GM18517 (cell line): ENCODE measurements around the gene SP2.

Experiments used
- ATAC-seq: cut with Tn5 transposase; IDR thresholded peaks from one replicate; pipeline ENCODE4 v1.9.1; 2021; ENCODE audit warnings: mild to moderate bottlenecking, moderate library complexity; ENCODE audit not compliant: unreplicated experiment

SP2 gene

DNA sequence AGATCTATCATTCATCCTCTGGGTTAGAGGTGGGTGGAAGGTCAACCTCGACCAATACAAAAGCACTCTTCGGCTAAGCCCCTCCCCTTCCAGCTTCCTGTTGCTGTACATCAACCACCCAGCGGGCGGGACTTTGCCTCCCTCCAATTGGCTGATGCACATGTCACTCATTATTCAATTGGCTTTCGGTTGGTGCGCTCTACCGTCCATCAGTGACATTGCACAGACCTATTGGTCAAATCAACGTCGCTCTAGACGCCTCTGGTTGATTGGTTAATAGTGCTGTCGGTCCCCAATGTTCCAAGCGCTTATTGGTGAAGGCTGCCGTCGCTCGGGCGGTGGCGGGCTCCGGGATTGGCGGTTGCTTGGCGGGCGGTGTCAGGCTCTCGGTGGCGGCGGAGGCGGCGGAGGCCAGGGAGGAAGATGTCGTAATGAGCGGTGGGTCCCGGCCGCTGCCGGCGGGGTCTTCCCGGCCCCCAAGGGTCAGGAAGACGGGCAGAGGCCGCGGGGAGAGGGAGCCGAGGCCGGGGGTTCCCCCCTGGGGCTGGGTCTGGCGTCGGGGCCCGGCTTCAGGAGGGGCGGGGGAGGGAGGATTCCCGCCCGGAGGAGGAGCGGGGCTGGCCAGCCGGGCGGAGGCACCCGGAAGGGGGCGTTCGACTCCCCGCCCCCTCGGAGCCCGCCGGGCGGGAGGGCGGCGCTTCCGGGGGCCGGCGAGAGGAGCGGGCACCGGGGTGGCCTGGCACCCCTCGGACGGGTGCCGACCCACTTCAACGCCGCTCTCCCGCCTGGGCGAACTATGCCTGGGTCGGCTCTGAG, at the start of gene SP2:
Gene SP2 (plus strand): TSS at position 381 of the 816 bp plus-strand sequence. CDS start 51 bp downstream, at position 432.
- ATAC-seq: peak; percentile 86

DNA sequence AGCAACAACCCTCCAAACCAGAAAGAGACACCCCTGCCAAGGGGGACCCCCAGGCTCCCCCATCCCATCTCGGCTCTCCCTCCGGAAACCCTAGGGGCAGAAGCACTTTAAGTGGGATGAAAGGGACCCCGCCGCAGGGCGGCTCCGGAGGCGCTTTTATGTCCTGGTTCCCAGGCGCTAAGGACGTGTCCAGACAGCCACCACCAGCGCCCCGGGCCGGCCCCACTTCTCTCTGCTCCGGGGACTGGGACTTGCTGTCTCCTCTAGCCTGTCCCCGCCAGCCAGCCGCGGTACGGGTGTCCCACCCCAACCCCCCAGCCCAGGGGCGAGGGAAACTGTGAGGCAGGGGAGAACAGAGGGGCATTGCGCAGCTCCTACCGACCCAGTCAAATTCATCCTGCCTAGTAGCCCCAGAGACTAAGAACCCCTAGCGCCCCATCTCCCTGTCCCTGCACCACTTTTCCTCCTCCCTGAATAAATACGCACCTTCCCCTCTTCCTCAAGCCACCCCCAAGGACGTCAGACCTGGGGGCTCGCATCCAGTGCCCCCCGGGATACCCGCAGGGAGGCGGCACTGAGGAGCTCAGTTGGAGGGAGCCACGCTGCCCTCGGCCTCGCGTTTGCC, 49.2 kb upstream of the SP2 start:
- no peak for ATAC-seq

DNA sequence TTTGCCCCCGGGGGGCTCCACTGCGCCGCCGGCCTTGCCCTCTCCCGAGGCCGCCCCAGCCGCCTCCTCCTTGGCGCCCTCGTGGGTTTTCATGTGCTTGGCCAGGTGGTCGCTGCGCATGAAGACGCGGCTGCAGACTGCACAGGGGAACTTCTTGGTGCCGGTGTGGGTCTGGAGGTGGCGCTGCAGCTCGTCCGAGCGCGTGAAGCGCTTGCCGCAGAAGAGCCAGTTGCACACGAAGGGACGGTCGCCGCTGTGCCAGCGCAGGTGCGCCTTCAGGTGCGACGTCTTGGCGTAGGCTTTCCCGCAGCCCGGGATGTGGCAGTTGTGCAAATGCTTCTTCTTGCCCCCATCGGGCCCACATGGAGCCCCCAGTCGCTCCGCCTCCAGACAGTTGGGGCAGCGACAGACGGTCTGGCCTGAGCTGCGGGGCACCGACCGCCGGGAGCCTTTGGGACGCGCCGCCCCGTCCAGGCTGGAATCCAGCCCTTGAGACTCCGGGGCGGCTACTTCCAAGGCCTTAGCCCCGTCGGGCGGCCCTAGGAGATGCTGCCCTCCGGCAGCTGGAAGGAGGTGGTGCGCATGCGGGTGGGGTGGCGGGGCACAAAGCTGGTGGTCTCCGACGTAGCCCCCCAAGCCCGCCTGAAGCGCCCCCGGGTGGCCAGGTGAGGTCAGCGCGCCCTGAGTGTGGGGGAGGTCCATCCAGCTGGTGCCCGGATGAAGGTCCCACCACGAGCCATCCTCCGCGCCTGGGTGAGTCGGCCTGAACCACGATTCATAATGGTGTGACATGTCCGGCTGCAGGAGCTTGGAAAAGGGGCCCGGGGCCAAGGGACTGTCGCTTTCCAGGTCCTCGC, 48.5 kb upstream of the SP2 start:
- ATAC-seq: no peak

DNA sequence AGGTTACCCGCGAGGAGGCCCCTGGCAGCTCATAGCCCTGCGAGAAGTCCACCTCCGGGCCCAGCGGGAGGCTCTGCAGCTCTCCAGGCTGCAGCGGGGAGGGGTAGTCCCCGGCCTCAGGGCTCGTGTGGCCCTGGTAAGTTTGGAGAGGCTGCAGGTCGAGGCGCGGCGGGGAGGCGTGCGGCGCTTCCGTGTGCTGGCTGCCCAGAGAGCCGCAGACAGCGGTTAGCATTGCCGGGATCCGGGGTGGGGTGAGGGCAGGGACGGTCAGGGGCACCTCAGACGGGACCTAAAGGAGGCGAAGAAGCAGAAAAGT, 47.9 kb upstream of the SP2 start:
- ATAC-seq: no peak

DNA sequence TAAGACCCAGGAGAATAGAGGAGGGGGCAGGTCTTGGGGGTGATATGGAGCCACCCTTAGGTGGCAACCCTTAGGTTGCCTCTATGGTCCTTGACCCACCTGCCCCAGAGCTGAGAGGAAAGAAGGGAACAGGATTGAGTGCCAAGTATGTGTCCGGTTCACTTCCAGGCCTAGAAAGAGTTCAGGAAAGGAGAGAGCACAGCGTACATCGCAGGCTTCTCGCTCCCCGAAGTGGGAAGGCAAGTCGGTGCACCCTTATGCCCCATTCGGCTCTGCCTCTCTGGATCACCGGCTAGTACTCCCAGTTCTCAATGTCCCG, 45.7 kb upstream of the SP2 start:
- ATAC-seq: no peak

DNA sequence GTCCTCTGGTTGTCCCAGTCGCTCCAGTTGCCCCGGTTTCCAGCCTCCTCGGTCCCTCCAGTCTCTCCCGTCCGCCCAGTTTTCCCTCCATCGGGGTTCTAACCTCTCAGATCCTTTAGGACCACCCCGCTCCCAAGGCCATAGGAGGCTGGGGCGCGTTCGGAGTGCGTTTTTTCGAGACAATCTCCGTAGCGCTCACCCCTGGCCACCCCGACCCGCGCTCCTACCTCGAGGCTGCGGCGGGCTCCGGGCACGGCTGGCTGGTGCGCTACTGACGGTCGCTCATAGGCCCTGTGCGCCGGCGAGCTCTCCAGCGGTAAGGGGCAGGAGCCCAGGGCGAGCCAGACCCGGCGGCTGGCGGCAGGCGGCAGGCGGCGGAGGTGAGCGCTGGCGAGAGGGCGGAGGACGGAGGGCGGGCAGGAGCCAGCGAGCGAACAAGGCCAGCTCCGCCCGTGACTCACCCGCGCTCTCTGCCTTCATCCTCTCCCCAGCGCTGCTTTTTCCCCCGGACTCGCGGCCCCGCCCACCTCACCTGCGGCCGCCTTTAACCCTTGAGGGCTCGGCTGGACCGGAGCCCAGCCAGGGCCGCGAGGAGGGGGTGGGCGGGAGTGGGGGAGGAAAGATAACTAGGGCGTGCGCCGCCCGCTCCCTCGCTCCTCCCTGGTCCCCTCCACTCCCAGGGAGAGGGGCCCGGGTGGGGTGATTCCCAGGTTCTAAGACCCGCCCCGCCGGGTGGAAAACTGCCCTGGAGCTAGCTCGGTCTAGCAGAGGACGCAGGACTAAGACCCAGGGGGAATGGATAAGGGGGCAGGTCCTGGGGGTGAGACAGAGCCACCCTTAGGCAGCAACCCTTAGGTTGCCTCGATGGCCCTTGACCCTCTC, 45.1 kb upstream of the SP2 start, which contains the start of gene SP6:
Gene SP6 (minus strand): TSS at position 472 of the 882 bp plus-strand sequence. CDS start 2,734 bp downstream, outside the sequence.
- no peak for ATAC-seq

DNA sequence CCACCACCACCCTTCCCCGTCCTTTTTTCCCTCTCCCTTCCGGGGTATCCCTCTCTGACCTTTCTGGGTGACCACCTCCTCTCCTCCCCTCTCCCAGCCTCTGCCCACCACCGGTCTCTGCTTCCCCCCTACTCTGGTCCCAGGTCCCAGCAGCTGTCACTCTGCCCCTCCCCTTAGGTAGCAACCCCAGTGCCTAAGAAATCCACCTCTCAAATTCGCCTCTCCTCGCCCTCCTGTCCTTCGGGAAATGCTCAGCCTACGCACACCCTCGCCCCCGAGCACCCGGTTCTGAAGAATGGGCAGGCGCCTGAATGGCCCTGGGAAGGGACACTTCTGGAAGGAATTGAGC, 44.3 kb upstream of the SP2 start:
- ATAC-seq: no peak

DNA sequence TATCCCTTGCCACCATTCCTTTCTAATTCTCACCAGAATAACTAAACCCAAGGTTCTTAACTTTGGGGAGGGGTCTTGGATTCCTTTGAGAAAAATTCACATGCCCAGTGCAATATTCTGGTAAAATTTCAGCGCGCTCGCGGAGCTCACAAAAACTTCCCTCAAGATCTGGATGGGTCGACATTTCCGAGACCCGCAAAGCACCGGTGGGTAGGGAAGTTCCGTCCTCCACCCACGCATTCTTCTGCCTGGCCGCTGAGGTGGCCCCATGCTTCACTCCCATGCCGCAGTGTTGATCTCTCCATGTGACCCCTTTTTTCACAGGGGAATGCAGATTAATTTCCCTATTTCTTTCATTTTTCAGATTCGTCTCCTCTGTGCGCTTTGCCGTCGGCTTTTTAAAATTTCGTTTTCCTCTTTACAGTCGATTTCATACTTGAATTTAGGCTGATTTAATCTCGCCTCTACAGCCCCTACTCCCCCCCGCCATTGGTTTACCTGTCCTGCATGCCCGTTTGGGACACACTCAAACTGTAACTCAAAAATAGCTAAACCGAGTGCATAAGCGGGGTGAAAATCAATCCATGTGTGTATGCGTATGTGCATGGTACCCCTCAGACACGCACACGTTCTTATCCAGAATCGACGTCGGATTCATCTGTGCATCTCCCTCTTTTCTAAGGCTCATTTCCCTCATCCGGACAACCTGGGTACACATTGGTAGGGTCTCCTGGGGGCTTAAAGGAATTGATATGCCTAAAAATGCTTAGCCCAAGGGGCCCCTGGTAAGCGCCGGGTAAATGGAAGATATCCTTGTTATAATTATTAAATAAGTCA, 43.7 kb upstream of the SP2 start:
- no peak for ATAC-seq

DNA sequence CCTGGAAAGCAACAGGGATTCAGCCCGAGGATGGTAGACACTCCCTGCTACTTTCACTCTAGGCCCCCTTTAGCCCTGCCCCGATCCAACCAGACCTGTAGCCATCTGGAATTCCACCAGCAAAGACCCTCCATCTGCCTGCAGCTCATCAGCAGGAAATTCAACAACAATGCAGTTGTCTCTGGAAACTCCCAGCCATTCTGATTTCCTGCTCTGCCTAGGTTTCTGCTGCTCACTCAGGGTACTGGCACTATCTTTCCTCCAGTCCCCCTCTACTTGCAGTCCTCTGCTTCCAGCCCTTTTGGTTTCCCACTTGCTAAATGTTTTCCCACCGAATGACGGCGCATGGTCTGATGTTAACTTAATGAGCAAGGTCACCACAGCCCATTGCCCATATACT, 42.4 kb upstream of the SP2 start:
- no peak for ATAC-seq

DNA sequence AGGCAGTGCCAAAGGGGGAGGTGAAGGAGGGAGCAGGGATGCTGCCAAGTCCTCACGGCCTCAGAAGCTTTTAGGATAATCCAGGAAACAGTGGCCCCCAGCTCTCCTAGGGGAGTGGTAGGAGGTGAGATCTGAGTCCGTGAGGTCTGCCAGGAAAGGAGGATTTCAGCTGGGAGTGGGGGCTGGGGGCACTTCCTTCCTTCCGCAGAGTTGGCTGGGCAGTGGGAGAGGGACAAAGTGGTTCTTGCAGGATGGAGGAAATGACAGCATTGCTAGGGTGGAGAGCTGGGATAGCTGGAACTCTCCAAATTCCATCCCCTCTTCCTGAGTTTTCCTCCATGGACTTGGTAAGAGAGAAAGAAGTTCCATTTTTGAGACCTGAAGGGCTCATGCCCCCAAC, 40.3 kb upstream of the SP2 start:
- ATAC-seq: no peak

DNA sequence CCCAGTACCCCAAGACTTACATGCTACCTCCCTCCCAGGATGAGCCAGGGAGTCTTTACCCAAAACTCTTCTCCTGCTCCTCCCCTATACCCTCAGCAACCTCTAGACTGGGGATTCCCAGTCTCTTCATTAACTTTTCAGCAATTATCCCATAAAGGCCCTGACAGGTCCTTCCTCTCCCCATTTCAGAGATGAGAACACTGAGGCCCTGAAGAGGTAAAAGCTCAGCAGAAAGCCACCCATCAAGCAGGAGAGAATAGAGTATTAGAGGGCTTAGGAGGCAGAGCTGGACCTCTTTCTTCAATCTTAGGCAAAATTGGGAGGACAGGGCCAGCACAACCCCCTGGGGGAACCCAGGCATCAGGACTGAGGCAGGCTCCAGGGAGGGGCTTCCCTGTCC, 39.2 kb upstream of the SP2 start:
- no peak for ATAC-seq

DNA sequence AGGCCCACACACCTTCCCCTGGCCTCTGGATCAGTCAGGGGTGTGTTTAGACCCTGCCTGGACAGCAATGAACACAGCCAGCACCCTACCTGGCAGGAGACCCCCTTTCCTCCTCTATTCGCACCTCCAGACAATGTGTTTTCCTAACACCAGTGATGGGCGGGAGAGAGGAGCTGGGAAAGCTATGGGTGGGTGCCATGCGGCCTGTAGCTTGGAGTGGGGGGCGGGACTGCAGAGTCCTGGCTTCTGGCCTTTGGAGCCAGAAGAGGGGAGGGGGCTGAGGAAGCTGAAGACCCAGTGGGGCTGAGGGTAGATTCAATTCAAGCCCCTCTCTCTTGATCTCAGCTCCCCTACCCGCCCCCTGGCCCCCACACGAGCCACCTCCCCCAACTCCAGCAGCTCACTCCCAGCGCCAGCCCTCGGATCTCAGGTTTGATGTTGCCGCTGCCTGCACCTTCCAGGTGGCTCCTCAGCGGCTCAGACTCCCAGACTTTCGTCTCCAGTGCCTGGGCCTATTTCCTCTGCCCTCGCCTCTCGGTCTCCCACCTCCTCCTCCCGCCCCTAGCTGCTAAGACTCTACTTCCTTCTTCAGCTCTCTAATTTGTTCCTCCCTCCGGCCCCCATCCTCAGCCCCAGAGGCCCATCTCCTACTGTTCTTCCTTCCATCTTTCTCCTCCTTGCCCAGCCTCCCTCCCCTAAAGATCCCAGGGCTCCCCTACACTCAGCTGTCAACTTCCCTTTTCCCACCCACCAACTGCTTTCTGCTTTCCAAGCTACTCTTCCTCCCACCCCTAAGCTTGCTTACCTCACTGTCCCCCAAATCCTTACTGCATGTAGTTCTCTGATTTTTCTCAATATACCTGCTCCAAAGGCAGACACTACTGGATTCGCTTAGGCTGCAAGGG, 38.2 kb upstream of the SP2 start:
- ATAC-seq: no peak

DNA sequence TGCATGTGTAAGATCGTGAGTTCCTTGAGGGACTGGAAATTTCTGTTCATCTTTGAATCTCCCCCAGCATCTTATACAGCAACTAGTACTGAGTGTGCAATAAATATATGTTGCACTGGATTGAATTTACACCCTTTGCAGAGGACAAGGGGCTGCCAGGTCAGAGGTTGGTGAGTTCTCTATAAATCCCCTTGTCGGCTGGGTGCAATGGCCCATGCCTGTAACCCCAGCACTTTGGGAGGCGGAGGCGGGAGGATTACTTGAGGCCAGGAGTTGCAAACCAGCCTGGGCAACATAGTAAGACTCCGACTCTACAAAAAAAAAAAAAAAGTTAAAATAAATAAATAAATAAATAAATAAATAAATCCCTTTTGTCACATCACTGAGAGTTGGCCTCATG, 35.6 kb upstream of the SP2 start:
- no peak for ATAC-seq

DNA sequence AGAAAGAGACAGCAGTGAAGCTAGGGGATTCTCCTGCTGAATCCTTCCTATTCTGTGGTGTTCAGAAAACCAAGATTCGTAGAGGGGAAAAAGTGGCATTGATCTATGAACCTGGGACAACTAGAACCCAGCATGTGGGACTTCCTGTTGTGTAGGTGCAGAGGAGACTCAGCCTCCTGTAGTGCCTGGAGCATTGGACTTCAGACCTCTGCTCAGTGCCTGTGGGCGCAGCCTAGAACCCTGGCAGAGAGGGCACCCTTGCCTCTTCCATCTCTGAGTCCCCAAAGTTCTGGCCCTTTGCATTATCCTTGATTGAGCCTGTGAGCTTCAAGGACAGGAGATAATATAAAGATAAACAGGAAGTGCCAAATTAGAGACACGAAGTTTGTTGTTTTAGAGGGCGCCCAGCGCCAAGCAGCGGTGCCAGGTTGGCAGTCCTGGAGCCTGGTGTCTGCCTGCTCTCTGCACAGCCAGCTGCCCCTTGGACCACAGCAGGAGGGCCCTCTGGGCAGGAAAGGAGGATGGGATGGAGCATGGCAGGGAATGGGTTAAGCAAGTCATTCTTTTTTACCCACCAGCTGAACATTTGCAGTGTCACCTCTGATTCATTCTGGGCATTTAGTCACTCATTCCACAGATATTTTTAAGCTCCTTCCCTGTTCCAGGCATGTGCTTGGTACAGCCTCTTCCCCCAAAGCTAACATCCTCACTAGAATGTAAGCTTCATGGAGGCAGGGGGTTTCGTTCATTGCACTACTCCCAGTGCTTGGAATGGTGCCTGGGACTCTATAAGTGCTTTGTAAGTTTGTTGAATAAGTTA, 33.2 kb upstream of the SP2 start:
- ATAC-seq: no peak

DNA sequence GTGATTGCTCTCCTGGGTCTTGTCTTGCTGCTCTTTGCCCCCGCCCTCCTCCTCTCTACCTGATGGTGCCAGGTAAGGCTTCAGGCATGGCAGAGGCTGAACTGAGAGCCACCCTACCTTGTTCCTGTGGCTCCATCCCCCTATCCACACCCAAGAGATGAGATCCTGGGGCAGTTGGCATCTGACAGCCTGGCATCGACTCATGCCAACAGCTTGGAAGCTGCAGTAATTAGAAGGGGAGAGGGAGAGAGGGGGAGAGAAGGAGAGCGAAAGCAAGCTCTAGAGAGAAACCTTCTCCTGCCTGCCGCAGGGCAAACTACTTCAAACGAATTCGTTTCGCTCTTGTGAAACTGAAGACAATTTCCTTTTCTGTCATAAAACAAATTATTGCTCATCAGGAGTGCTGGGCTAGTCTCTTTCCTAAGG, 31.2 kb upstream of the SP2 start:
- ATAC-seq: no peak

DNA sequence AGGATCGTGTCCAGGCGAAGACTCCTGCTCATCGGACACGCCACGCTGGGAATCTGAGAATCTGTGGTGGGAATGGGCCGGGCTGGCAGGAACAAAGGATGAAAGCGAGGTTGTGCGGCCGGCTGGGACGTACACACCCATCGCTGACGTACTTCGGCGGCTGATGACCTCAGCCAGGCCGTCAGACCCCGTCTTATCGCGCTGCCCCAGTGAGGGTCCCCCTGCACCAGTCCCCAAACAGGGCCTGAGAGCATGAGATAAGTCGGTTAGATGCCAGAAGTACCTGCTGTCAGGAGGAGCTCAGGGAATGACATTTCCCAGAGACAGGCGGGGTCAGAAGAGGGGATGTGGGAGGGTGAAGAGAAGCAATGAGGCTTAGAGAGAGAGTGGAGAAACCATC, 29.1 kb upstream of the SP2 start:
- no peak for ATAC-seq

DNA sequence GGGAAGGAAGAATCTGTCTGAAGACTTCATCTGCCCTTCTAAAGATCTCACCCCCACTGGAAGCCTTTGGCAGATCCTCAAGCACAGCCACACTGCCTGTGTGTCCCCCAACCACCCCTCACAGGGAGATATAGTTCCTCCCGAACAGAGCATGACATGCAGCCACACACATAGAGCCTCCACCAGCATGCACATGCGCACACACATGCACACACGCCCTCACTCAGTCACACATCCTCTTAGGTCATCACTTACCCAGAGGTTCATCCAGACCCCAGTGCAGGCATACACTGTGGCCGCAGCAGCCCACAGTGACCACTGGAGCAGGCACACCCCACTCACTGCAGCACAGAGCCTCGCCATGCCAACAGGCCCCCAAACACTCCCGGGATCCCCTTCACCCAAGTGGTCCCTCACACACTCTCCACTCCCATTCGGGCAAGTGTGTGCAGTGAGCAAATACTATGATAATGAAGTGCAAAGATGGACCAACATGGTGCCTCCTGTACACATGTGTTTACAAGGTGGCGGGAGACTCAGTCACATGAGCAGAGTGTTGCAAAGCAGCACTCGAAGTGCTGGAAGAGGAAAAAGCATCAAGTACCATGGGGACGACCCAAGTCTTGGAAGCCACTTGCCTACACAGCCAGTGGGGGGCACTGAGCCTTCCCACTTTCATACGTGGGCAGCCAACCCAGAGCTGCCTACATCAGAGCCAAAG, 28.1 kb upstream of the SP2 start:
- ATAC-seq: no peak

DNA sequence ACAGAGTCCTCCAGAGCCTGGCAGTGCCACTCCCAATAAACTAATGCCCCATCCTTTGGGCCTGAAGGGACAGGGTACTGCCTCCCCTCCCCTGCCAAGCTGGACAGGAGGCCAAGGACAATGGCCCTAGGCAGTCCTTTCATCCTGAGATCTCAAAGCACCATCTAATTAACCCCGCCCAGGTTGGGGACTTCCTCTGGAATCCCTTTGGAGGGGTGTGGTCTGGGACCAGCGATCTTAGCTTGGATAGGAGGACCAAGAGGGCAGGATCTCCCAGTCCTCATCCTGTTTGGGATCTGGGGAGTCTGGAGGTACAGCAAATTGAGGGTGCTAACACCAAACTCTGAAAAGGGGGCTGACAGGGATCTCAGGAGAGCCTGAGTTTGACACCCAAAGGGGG, 26.9 kb upstream of the SP2 start:
- ATAC-seq: no peak
